Endodermal cell (in vitro differentiated cells): ENCODE measurements around the gene KCNJ13. TPM values are rescaled to one million over a fixed set of nuclear protein-coding genes. Genes with fewer than 3 reads are reported as not detected.

ENCODE experiments used
- DNase-seq: peaks from one replicate; pipeline ENCODE4 v3.0.0-alpha.2; 2017
- H3K27ac ChIP-seq: 2 replicates; pipeline ENCODE4 v1.5.1; 2013; ENCODE audit warnings: mild to moderate bottlenecking, low read depth, low read length, moderate library complexity
- H3K27me3 ChIP-seq: 2 replicates; pipeline ENCODE4 v1.6.1; 2013; ENCODE audit warnings: mild to moderate bottlenecking, low read length, moderate library complexity; ENCODE audit not compliant: insufficient read depth, control insufficient read depth, poor library complexity, severe bottlenecking
- H3K36me3 ChIP-seq: 2 replicates; pipeline ENCODE4 v1.7.0; 2013; ENCODE audit warnings: mild to moderate bottlenecking, low read length, moderate library complexity; ENCODE audit not compliant: control insufficient read depth, insufficient read depth
- H3K4me1 ChIP-seq: one replicate; pipeline ENCODE4 v1.7.0; 2013; ENCODE audit warnings: low read length; ENCODE audit not compliant: control insufficient read depth, insufficient read depth
- H3K4me3 ChIP-seq: 2 replicates; pipeline ENCODE4 v1.5.1; 2013; ENCODE audit warnings: mild to moderate bottlenecking, low read length, moderate library complexity
- H3K9ac ChIP-seq: 2 replicates; pipeline ENCODE4 v1.6.1; 2013; ENCODE audit warnings: mild to moderate bottlenecking, low read length, moderate library complexity; ENCODE audit not compliant: poor library complexity, severe bottlenecking; ENCODE audit errors: extremely low read depth
- H3K9me3 ChIP-seq: 2 replicates; pipeline ENCODE4 v1.6.1; 2013; ENCODE audit warnings: mild to moderate bottlenecking, low read length, moderate library complexity; ENCODE audit not compliant: control insufficient read depth
- H3K27ac Mint-ChIP-seq: 2 replicates; pipeline ENCODE4 v1.8.0; 2020; ENCODE audit warnings: mixed read lengths
- H3K27me3 Mint-ChIP-seq: 2 replicates; pipeline ENCODE4 v1.8.0; 2021; ENCODE audit warnings: mild to moderate bottlenecking, mixed read lengths; ENCODE audit not compliant: insufficient read depth
- H3K36me3 Mint-ChIP-seq: 2 replicates; pipeline ENCODE4 v1.8.0; 2020; ENCODE audit warnings: low read depth, mixed read lengths
- H3K4me1 Mint-ChIP-seq: 2 replicates; pipeline ENCODE4 v1.8.0; 2020; ENCODE audit warnings: mixed read lengths
- H3K4me3 Mint-ChIP-seq: 2 replicates; pipeline ENCODE4 v1.8.0; 2020; ENCODE audit warnings: mild to moderate bottlenecking, moderate library complexity, mixed read lengths
- H3K9me3 Mint-ChIP-seq: 2 replicates; pipeline ENCODE4 v1.8.0; 2020; ENCODE audit warnings: mild to moderate bottlenecking, mixed read lengths
- WGBS, 2 experiments: methylation state at CpG; one replicate each; pipeline versions ENCODE4 v1.1.5 to v1.1.7; 2013; ENCODE audit warnings: missing lambda C conversion rate in 2 of 2, mixed read lengths in 1 of 2; ENCODE audit not compliant: insufficient coverage in 1 of 2, insufficient read length in 1 of 2; 5-methylcytosine and 5-hydroxymethylcytosine counted together
- total RNA-seq, 2 donors: library from RNA; stranded (reverse); fragmentation: NEBNext Ultra II Directional in 1 of 2; extraction: Animal tissue kit (Norgen Biotek cat#: 25700) in 1 of 2; gene quantifications; 2 replicates in 1 of 2; 3 replicates in 1 of 2; pipeline ENCODE4 v1.2.1, GENCODE V29; 2021
- TF ChIP-seq, protein P1 (sequence below): fragments of 200-600 bp; sonication (generic); conservative IDR thresholded peaks from 2 replicates; pipeline ENCODE4 v1.5.0; 2021; ENCODE audit warnings: antibody characterized with exemption, mild to moderate bottlenecking

Gene KCNJ13
- total RNA-seq, 2 donors from 2014 or later: 0.15 to 1.0 TPM

DNA sequence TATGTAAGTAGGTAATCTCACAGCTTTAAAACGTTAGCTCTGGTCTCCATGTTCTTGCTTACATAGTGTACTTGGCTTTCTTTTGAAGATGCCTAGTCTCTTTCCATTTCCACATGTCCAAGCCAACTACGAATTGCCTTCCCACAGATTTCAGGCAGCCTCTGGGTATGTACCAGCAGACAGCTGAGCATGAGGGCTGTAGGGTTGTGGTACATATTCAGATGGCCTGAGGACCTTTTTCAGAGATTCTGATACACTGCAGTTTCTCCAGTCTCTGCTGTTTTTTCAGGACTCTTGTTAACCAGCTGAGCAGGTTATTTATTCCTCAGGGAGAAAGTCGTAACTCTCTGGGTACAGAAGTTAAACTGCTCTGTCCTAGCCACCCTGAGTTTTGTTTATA is 3.1 kb upstream of the KCNJ13 start:
- H3K27ac ChIP-seq: no peak overlapping the region
- H3K9me3 ChIP-seq: no peaks in the 10 kb centered on the region
- WGBS, 2 experiments: 94 to 100% methylated on average over 3 of the region's 3 CpGs
- Mint-ChIP-seq H3K4me3 (no peak overlapping the region), H3K36me3 (peaks cover 16% of the 10 kb centered on the region), H3K9me3 (no peaks in the 10 kb centered on the region), H3K27ac (peak overlapping the region; percentile 62), H3K27me3 (no peaks in the 10 kb centered on the region), H3K4me1 (peaks cover 43% of the 10 kb centered on the region)
- H3K4me1 ChIP-seq: peaks cover 3% of the 10 kb centered on the region
- H3K27me3 ChIP-seq: no peaks in the 10 kb centered on the region
- DNase-seq: no peak
- TF ChIP-seq, protein P1, sequence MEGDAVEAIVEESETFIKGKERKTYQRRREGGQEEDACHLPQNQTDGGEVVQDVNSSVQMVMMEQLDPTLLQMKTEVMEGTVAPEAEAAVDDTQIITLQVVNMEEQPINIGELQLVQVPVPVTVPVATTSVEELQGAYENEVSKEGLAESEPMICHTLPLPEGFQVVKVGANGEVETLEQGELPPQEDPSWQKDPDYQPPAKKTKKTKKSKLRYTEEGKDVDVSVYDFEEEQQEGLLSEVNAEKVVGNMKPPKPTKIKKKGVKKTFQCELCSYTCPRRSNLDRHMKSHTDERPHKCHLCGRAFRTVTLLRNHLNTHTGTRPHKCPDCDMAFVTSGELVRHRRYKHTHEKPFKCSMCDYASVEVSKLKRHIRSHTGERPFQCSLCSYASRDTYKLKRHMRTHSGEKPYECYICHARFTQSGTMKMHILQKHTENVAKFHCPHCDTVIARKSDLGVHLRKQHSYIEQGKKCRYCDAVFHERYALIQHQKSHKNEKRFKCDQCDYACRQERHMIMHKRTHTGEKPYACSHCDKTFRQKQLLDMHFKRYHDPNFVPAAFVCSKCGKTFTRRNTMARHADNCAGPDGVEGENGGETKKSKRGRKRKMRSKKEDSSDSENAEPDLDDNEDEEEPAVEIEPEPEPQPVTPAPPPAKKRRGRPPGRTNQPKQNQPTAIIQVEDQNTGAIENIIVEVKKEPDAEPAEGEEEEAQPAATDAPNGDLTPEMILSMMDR: no peak
- H3K9ac ChIP-seq: no peak overlapping the region
- H3K36me3 ChIP-seq: peaks cover 18% of the 10 kb centered on the region
- H3K4me3 ChIP-seq: no peak overlapping the region

- DNase-seq: no peak
- no peak overlapping the region for H3K4me3 Mint-ChIP-seq
- no peaks in the 10 kb centered on the region for H3K9me3 Mint-ChIP-seq
- peaks cover 46% of the 10 kb centered on the region for H3K4me1 Mint-ChIP-seq
- peaks cover 14% of the 10 kb centered on the region for H3K36me3 ChIP-seq
- H3K27ac ChIP-seq: no peak overlapping the region
- H3K27me3 ChIP-seq: no peaks in the 10 kb centered on the region
- no peaks in the 10 kb centered on the region for H3K9me3 ChIP-seq
- no peak overlapping the region for H3K27ac Mint-ChIP-seq
- TF ChIP-seq, protein P1: no peak
- H3K4me3 ChIP-seq: no peak overlapping the region
- H3K27me3 Mint-ChIP-seq: no peaks in the 10 kb centered on the region
- H3K36me3 Mint-ChIP-seq: peaks cover 12% of the 10 kb centered on the region
- WGBS, 2 experiments: 94 to 100% methylated on average over 1 to 4 of the region's 5 CpGs
- H3K4me1 ChIP-seq: peaks cover 6% of the 10 kb centered on the region
- H3K9ac ChIP-seq: no peak overlapping the region
Measured at GRCh38 chr2:232777276-232777675, 911 bp upstream of the KCNJ13 start.

- DNase-seq: no peak
- Histone ChIP-seq H3K9ac (no peak overlapping the region), H3K27me3 (no peaks in the 10 kb centered on the region), H3K4me1 (peaks cover 14% of the 10 kb centered on the region), H3K9me3 (no peaks in the 10 kb centered on the region), H3K36me3 (peaks cover 27% of the 10 kb centered on the region), H3K4me3 (no peak overlapping the region), H3K27ac (no peak overlapping the region)
- Mint-ChIP-seq H3K4me3 (no peak overlapping the region), H3K36me3 (peaks cover 22% of the 10 kb centered on the region), H3K27me3 (no peaks in the 10 kb centered on the region), H3K9me3 (no peaks in the 10 kb centered on the region), H3K4me1 (peaks cover 37% of the 10 kb centered on the region), H3K27ac (no peak overlapping the region)
- 96 to 98% methylated on average over 5 to 8 of the region's 9 CpGs for WGBS, 2 experiments
- TF ChIP-seq, protein P1: no peak
Measured at GRCh38 chr2:232773815-232774214, 2.5 kb downstream of the KCNJ13 start.
